GM18861 (cell line): ENCODE measurements around the gene CYB561.

Experiments
- ATAC-seq: cut with Tn5 transposase; IDR thresholded peaks from one replicate; pipeline ENCODE4 v1.9.1; 2021; ENCODE audit not compliant: unreplicated experiment

Gene CYB561

DNA sequence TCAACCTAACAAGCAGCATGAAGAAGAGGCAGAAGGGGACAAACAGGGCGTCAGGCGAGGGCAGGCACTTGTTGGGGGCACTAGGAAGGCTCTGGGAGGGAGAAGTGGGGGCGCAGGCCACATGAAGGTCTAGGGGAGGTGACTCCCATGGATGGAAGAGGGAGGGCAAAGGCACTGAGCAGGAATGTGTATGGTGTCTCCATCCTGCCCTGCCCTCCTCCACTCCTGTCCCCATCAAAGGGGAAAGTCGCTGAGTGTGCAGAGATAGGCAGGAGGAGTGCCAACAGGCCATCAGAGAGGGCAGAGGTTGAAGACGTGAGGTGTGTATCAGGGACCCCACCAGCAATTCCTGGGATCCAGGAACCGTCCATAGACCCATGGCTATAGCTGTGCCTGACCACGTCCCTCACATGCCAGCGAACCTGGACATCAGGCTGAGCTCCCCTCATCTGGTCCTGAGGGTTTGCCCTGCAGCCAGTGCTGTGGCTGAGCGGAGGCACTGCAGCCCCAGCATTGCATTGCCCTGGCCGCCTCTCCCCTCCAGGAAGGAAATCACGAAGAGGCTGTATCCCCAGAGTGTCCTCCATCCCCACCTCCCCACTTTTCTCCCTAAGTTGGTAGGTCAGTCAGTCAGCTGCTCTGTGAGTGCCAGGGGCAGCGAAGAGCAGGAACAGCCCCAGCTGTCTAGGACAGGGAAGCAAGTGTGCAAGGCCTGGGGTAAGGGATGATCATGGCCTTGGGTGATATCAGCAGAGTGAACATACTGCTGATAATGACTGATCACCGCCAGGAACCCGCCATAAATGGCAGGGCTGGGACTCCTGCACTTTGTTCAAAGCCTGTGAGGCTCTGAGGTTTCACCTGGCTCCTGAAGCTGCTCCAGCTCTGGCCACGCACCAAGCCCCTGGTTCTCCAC, 6.2 kb upstream of the CYB561 start:
- no peak for ATAC-seq

DNA sequence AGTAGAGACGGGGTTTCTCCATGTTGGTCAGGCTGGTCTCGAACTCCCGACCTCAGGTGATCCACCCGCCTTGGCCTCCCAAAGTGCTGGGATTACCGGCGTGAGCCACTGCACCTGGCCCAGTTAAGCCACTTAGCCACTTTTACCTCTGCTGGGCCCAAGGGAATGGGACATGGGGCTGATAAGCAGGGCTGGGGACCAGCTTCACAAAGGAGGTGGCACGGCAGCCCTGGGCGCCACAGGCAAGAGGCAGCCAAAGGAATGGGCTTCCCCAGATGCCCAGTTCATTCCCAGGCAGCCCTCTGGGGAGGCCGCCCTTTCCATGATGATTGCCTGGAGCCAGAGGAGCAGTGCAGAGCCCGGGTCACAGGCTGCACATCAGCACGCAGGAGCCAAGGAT, 5.0 kb upstream of the CYB561 start:
- no peak for ATAC-seq

DNA sequence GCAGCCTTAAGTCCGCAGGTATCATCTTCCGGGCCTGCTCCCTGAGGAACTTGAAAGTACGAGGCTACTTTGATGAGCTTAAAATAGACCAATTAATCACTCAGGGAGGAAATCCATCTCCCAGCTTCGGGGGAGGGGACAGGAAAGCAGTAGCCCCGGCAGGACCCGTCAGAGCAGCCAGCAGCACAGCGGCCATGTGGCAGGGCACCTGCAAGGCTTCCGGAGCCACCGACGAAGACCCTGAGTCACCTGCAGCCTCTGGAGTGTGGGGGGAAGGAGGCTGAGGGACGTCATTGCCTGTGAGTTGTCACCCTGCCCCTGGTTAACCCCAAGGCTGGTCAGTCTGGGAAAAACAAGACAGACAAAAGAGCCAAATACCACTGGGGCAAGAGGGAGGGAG, 4.4 kb upstream of the CYB561 start:
- no peak for ATAC-seq

DNA sequence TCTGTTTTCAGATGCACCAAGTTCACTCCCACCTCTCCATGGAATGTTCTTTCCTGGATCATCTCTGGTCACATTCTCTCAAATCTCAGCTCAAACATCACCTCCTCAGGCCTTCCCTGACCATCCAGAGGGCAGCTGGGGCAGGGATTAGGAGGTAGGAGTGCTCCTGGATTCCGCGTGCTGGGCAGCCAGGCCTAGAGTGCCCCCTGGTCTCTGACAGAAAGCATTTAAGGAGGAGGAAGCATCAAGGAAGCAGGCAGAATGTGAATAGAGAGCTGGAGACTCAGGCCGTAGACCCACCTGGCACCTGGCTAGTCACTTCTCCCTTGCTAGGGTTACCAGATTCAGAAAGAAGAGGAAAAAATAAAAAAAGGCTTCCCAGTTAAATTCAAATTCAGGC, 2.5 kb upstream of the CYB561 start:
- no peak for ATAC-seq

DNA sequence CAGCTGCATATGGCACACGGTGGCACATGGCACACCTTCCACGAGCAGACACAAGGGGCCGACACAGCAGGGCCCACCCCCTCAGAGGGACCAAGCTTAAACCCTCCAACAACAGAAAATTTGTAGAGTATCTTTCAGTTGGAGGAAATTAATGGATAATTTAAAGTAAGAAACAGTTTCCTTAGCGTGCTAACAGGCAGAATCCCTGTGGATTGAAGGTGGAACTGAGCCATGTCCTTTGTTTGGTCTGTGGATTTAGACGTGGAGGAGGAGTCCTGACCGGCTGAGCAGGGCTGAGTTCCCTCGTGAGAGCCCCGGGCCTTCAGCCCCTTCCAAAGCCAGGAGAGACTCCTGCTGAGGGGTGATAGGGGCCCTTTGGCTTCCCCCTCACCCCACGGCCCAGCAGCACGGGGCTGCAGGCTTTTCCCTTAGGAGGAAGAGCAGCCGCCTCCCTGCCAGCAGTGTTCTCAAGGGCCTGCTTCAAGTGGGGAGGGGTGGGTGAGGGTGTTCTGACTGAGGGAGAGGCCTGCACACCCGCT, 1.4 kb upstream of the CYB561 start:
- no peak for ATAC-seq

DNA sequence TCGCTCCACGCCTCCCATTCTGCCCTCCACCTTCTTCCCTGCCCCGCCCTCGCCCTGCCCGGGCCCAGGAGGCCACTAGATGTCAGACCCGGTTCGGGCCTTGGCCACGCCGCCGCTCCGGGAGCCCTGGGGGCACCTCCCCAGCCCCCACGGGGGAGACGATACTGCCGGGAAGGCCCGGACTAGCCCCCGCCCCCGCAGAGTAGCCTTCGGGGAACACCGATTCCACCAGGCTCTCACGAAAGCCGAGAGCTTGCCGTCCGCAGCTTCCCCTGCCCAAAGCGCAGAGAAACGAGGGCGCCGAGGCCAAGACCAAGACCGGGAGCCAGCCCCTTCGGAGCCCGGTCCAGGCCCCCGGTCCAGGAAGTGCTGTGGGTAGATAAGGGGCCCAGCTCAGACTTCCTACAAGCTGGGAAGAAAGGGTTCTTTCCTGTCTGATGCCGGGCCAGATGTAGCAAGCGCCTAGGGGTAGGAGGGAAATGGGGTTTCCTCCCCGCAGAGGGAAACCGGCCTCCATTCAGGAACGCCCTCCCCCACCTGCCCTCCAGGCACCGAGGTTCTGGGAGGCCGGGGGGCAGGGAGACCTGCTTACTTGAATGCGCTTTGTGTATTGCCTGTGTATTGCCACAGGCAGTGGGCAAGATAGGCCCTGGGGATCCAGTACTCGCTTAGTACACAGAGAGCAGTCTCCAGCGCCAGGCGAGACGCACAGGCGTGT, 806 bp upstream of the CYB561 start:
- ATAC-seq, result peak; percentile 12

DNA sequence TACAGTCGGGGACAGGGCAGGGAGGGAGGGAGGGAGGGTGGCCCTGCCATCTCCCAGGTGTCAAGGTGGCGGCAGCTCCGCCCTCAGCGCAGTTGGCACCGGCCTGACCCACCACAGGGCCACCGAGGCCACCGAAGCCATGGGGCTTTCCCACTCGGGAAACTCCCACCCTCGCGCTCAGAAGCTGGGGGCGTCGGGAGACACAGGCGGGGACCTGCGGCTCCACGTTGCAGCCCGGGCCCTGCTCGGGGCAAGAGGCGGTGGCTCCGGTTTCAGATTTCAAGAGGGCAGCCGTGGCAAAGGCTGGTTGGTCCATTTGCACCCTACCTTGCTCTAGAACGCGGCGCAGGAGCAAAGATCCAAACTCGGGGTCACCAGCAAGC, 544 bp downstream of the CYB561 start:
- peak; percentile 31 for ATAC-seq

DNA sequence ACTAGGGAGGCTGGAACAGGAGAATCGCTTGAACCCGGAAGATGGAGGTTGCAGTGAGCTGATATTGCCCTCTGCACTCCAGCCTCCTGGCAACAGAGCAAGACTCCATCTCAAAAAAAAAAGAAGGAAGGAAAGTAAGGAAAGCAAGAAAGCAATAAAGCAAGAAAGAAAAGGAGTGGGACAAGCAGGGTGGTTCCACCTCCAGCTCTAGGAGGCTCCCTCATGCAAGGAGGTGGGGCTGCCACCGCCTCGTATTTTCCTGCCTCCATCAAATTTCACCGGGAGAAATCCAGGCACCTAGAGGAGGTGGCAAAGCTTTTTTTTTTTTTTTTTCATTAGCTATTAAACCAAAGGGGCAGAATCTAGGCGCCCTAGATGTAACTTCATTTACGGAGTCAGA, 1.0 kb downstream of the CYB561 start:
- no peak for ATAC-seq

DNA sequence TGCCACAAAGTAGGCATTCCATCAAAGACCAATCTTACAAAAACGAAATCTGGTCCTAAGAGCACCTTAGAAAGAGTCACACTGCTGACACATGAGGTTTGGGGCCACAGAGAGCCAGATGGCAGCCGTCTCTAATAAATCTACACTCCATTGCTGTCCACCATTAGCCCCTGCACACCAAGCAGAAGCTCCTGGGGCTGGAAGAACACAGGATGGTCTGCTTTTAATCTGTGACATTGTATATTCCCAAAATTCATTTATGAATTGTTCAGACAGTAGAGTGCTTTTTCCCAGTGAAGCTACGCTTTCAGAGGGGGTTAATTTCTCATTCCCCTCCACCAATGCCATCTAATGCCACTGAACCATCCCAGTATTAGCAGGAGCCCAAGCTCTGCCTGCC, 1.6 kb downstream of the CYB561 start:
- no peak for ATAC-seq

DNA sequence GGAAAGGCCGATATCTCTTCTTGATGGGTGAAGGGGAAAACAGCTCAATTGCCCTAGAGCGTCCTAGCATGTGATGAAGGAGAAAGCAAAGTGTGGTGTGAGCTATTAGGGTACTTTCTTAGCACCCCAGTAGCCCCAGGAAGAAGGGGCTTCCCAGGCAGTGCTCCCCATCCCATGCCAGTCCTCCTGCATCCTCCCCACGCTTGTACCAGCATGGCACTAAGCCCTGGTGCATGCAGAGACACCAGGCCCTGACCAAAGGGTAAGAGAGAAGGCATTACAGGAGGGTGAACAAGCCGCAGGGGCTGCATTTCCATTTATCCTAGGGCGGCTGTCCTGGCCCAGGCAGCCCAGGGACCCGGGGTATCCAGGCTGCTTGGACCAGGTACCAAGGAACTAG, 3.1 kb downstream of the CYB561 start:
- ATAC-seq, result no peak

DNA sequence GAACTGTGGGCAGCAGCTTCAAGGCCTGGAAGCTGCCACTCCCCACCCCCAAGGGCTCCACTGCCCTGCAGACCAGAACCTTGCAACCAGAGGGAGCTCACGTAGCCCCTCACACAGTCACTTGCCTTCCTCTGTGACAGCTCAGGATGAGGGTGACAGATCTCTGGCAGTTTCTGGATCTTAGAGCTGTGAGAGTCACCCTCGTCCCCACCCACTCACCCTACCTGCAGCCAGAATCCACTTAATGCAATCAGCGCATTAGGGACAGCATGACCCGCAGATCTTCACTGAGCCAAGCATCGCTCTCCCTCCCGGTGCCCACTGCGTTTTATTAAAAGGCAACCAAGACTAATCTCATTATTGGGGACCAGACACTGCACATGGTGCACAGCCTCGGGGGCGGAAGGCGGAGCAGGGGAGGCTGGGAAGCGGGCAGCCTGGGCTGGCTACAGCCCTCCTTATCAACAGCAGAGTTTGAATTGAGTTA, 3.5 kb downstream of the CYB561 start:
- no peak for ATAC-seq

DNA sequence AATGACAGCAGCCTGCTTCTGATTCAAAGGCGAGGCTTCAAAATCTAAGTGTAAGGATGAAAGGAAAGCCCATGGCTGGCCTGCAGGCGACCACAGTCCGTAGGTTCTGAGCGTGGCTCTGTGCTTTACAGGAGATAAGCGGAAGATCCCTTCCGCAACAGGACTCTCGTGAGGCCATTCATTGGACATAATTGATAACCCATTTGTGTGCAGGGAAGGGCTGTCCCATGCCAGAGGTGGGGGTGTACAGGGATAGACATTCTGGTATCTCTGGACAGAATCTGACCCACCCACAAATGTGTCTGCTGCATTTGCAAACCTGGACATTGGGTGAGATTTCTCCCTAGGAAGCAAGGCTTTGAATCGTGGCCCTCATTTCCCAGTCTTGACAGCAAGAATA, 4.0 kb downstream of the CYB561 start:
- ATAC-seq, result no peak

DNA sequence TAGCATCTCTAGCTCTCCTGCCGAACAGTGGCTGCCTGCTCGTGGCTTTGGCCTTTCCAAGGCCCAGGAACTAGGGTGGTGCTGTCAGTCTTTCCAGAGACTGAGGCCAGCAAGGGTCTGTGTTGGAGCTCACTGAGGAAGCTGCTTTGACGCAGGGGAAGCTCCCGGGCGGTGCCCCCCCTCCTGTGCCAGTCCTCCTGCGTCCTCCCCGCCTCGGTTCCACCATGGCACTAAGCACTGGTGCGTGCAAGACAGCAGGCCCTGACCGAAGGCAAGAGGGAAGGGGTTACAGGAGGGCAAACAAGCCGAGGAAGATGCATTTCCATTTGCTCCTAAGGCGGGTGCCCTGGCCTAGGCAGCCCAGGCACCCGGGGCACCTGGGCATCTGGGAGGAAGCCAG, 4.5 kb downstream of the CYB561 start:
- no peak for ATAC-seq

DNA sequence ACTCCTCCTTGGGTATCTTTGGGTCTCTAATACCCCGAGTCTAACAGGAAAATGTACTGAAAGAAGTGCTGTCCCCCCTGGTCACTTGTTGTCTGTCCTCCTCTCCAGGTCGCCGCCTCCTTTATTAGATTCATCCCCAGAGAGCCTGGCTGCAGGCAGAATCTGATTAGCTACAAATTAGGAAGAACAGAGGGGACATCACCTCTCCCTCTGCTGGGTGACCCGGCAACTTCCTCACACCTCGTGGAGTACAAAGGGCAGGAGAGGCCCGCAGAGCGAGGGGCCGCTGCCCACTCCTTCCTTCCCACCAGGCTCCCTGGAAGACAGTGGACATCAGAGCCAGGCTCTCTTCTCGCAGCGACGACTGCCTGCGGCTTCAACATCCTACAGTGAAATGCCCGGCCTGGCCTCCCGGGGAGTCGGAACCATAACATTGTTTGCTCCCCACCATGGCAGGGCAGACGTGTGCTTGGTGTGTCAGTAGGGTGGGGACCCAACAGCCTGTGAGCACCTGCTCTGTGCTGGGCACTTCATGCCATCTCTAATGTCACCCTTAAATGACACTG, 5.3 kb downstream of the CYB561 start:
- no peak for ATAC-seq

DNA sequence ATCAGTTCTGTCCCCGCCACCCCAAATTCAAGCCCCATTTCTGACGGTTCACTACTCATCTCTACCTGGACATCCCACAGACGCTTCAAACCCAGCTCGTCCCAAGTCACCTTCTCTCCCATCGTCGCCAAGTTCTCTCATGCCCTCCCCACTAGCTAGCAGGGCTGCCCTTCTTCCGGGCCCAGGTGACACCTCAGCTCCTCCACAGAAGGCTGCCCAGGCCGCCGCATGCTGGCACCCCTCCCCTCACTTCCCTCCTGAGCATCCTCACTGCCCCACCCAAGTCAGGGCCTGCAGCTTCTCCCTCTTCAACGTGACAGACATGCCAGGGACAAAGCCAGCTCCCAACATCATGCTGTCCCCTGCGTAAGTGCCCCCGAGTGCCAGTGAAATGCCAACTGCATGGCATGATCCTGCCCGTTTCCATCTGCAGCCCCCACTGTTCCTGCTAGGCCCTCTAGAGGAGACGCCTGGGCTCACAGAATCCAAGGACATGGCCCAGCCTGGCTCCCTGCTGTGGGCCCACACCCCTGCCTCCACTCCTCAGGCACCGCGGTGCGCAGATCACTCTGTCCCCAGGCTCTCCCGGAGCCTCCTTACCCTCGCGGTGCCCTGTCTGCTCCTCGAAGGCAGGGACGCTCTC, 5.9 kb downstream of the CYB561 start:
- no peak for ATAC-seq

DNA sequence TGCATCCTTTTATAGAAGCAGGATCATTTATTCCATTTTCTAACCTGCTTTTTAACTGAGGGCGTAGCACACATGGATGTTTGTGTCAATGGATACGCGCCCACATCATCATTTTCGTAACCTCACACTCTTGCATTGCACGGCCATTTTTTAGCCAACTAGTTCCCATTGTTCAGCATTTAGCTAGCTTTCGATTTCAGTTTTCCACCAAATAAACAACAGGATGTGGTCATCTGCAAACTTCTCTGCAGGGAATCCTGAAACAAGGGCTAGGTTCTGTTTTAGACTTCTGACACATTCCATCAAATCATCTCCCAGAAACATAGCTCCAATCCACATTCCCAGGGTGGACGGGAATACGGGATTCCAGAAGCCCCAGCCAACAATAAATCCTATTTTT, 6.4 kb downstream of the CYB561 start:
- no peak for ATAC-seq

DNA sequence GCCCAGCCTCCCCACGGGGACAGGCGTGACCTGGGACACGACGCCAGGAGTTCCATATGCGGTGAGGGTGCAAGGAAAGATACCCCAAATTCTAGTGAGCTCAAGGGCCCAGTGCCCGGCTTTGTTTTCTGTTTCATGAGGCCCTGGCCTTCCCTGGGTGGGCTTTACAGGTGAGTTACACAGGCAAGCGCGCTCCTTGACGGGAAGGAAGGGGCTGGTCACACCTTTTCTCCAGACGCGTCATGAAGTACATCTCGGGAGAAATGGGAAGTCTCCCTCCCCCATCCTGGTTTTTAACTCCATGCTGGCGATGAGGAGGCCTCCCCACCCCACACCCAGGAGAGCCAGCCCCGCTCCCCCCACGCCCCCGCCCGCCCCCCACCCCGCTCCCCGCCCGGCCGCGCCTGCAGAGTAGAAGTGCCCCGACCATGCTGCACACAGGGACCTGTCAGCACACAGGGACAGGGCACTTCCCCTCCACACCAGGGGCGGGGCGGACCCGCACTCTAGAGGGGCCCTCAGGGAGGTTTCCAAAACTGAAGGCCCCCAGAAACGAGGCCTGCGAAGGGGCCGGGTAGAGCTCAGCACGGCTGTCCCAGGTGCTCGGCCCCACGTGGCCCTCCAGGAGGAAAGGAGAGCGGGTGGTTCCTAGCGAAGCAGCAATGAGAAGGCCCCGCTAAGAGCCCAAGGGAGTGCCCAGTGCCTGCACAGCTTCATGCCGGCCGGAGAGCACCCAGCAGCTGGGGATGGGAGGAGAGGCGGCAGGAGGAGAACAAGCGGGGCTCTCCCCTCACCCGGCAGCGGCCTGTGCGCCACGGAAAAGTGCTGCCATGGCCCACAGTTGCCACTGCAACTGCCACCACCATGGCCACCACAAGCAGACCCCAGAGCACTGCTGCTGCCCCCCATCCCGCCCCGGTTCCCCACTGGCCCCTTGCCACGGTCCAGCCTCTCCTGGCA, 7.7 kb downstream of the CYB561 start:
- no peak for ATAC-seq

DNA sequence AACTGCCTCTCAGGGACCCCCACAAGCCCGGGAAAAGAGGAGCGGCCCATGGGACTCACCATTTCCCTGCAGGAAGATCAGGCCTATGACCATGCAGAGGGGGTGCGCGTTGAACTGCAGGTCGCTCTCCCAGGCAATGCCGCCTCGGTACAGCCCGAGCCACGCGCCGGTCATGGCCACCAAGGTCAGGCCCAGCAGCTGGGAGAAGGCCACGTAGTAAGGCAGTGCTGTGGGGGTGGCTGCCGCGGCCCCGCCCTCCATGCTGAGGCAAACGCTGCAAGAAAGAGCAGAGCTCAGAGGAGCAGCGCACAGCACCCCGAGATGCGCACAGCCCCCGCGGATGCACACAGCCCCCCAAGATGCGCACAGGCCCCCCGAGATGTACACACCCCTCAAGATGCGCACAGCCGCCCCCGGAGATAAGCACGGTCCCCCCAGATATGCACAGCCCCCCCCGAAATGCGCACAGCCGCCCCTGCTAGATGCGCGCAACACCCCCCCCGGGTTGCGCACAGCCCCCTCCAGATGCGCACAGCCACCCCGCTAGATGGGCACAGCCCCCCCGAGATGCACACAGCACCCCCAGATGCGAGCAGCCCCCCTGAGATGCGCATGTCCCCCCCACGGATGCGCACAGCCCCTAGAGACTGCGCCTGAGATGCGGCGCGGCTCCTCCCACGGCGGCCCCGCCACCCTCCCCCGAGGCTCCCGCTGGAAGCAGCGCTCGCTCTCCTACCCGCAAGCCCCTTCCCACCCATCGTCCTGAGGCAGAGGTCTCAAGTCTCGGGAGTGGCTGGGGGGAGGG, 8.6 kb downstream of the CYB561 start:
- no peak for ATAC-seq

DNA sequence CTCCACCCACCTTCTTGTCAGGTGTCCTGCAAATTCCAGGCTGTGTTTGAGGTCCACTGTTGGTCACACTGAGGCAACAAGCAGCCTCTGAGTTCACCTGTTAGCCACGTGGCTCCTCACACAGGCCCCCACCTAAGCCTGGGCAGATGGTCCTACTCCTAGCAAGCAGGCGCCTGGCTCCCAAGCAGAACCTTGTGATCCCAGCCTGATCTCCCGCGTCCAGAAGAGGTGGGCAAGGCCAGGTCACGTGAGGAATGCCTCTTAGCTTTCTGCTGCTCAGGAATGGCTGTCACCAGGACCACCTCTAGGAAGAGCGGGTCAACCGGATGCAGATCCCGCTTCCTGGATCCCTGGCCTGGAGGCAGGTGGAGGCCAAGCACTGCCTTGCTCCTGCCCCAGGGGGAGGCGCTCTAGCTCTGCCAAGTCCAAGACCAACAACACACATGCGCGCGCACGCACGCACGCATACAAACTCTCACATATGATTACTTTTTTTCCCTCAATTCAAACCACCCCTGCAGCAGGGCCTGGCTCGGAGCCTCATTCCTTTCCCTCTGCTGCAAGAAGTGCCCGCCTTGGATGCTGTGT, 9.5 kb downstream of the CYB561 start:
- no peak for ATAC-seq
